GM12872 (cell line): ENCODE data around the gene CFAP68.

Source experiments
- TF ChIP-seq, protein P1 (sequence below): IDR thresholded peaks from 3 replicates; pipeline ENCODE4 v1.5.1; 2011; ENCODE audit warnings: low read depth, mild to moderate bottlenecking, low read length, moderate library complexity; ENCODE audit not compliant: insufficient read depth

Gene CFAP68

DNA sequence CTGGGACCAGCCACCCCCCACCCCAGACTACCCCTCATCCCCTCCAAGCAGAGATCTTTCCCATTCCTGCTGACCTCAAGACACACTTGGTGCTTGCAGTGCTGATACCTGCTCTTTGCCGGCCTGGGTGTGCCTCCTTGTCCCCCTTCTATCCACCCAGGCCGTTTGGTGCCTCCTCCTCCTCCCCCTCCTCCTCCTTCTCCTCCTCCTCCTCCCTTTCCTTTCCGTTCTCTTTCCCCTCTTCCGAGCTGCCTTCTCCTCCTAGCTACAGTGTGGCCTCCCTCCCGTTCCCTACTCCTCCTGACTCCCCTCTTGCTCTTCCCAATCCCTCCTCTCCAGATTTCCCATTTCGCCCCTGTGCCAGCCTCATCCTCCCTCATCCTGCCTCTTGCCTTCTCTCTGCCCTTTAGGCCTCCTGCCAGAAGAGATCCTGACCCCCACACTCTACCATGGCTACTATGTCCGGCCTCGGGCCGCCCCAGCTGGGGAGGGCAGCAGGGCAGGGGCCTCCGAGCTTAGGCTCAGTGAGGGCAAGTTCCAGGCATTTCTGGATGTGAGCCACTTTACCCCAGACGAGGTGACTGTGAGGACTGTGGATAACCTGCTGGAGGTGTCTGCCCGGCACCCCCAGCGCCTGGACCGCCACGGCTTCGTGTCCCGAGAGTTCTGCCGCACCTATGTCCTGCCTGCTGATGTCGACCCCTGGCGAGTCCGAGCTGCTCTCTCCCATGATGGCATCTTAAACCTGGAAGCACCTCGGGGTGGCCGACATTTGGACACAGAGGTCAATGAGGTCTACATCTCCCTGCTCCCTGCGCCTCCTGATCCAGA is 33.9 kb downstream of the CFAP68 start:
- TF ChIP-seq, protein P1, sequence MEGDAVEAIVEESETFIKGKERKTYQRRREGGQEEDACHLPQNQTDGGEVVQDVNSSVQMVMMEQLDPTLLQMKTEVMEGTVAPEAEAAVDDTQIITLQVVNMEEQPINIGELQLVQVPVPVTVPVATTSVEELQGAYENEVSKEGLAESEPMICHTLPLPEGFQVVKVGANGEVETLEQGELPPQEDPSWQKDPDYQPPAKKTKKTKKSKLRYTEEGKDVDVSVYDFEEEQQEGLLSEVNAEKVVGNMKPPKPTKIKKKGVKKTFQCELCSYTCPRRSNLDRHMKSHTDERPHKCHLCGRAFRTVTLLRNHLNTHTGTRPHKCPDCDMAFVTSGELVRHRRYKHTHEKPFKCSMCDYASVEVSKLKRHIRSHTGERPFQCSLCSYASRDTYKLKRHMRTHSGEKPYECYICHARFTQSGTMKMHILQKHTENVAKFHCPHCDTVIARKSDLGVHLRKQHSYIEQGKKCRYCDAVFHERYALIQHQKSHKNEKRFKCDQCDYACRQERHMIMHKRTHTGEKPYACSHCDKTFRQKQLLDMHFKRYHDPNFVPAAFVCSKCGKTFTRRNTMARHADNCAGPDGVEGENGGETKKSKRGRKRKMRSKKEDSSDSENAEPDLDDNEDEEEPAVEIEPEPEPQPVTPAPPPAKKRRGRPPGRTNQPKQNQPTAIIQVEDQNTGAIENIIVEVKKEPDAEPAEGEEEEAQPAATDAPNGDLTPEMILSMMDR = no peak

DNA sequence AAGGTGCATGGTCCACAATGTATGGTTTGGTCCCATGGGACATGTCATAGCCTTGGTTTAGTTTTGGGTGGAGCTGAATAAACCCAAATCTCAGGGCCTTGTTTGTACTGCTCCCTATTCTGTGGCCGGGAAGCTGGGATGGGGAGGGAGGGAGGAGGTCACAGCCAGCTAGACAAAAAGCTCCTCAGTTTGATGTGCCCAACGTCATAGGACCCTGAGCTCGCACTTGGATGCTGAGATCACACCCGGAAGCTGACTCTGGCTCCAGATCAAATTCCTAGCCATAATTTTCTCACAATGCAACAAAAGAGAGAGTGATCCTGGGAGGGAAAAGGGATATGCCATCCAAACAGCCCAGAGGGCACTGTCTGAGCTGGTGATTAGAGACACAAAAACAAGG is 34.7 kb downstream of the CFAP68 start:
- TF ChIP-seq, protein P1 = no peak

DNA sequence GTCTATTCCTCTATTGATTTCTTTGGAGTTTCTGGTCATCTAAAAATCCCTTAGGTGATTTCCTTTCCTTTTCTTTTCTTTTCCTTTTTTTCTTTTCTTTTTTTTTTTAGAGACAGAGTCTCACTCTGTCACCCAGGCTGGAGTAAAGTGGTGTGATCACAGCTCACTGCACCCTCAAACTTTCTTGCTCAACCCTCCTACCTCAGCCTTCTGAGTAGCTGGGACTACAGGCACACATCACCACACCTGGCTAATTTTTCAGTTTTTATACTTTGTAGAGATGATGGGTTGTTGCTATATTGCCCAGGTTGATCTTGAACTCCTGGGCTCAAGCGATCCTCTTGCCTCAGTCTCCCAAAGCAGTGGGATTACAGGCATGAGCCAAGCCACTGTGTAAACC is 37.4 kb downstream of the CFAP68 start:
- TF ChIP-seq, protein P1 = no peak

DNA sequence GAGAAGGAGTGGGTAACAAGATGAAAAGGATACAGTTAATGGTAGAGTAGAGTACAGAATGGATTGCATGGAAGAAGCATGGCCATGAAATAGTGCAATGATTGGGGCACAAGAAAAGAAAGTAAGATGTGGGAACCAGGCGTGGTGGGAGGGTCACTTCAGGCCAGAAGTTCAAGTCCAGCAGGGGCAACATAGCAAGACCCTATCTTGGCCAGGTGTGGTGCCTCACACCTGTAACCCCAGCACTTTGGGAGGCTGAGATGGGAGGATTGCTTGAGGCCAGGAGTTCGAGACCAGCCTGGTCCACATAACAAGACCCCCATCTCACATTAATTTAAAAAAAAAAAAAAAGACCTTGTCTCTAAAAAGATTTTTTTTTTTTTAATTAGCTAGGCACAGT is 38.0 kb downstream of the CFAP68 start:
- TF ChIP-seq, protein P1 = no peak

DNA sequence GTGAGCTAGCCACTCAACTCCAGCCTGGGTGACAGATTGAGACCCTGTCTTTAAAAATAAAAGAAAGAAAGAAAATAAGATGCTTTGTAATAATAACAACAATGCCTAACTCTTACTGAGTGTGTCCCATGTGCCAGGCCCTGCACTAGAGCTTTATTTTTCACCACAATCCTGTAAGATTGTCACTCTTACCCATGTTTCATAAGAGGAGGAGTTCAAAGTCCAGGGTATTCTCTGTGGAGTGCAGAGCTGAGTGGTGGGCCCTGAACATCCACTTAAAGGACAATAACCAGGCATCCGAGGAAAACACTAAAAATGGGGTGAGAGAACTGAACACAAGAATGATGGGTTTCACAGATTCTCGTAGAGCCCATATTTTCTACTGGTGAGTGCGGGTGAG is 38.4 kb downstream of the CFAP68 start:
- TF ChIP-seq, protein P1 = no peak

DNA sequence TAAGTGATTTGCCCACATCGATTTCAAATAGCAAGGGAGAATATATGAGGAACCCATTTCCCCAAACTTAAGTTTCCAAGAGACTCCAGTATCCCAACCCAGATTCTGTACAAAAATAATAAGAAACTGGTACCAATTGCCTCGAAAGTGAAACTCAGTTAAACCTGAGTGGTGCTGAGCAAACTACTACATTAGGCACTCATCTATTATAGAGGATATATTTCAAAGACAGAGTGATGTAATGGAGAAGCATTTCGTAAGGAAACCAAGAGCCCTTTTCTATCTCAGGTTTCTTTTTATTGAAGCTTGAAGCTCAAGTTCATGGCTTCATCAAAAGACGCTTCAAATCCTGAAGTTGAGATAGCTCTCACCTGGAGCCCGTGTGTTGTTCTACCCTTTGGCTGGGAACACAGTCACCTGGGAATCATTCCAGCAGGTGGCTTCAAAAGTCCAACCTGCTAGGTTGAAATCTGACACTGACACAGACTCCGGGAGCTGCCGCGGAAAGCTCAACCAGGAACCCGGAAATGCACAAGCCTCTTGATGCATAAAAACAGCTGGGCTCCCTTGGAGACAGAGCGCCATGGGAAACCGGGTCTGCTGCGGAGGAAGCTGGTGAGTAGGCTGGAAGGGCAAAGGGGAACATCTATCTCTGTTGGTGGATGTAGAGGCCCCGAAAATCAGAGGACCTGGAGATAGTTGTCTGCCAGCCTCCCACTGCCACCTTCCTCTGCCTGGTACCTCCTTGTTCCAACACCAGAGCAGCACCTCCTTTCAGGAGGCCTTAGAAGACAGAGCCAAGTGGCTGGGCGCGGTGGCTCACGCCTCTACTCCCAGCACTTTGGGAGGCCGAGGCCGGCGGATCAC is 39.3 kb downstream of the CFAP68 start, which contains the start of gene C11orf52:
C11orf52 (plus strand) TSS at position 524 of the 867 bp plus-strand sequence; CDS start at position 584, 60 bp downstream.
- TF ChIP-seq, protein P1 = no peak

DNA sequence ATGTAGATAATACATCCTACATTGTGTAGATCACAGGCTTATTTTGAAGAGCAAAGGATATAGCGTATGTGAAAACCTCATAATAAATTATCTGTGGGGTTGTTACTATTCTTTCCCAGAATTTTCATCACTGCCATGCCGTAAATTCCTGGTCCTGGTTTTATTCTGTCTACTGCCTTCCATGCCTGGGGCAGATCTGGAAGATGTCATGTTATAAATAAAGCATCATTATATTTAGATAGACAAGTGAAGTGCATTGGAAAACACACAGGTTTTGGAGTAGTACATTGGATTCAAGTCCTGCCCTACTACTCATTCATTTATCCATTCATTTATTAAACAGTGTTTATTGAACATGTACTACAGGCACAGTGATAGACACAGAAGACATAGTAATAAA is 41.6 kb downstream of the CFAP68 start:
- TF ChIP-seq, protein P1 = no peak
